Fibroblast of peridontal ligament (primary cell): ENCODE measurements around the gene CNN2.

Experiments used
- DNase-seq: peaks from one replicate; pipeline ENCODE4 v3.0.0-alpha.2; 2010; ENCODE audit errors: extremely low read depth

The CNN2 gene

DNA sequence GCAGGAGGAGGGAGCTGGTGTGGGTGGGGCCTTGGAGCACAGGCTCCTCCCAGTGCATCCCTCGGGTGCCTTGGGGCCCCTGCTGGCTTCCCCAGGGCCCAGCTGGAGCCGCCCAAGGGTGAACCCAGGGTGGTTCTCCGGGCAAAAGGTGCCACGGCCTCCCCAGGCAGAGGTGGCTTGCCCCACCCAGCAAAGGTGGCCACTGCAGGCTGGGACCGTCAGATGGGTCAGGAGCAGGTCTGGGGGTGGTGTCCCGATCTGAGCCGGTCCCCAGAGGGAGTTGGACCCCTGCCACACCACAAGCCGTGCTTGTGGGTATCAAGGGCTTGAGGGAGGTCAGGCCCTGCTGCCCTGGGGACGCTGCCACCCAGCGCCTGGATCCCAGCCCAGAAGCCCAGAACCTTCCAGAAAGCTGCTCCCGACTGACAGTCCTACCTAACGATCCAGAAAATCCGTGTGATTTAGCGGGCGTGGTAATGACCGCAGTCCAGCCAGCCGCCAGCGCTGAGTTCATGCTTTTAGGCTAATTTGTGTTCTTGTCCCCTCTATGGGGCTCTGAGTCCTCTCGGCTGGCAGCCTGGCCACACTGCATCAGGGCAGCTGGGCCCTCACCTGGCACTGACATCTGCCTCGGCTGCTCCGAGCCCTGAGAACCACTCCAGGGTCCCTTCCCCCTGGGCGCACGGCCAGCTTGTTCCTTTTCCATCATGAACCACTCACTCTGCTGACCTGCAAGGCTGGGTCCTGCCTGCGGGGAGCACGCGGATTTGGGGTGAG lies 31.2 kb upstream of the CNN2 start:
- DNase-seq = no peak

DNA sequence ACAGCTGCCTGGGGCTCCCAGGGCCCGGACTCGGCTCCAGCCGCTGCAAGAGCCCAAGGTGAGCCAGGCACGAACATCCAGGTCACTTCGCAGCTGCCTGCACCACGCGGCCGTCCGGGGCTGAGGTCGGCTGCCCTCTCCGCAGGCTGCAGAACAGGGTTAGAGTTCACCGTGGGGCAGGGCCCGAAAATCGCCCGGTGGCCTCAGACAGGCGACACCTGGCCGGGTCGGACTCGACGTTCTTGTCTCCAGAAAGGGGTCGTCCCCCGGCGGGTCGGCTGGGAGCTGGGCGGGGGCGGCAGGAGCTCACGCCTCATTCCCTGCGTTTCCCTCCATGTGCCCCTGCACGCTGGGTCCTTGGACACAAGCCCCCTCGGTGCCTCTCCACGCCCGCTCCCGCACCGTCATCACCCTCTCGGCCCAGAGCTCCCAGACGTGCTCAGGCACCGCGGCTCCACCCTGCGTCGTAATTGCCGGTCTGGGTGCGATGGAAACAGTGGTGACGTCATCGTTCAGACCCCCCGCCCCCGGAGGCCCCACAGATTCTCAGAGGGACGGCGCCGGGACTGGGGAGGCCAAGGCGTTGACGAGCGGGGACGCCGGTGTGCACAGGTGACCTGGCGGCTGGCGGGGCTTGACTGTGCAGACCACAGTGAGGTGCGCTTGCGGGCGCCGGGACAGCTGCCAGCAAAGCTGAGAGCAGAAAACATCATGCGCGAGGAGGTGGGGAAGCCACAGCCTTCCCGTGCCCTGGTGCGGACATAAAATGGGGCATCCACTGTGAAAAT lies 30.2 kb upstream of the CNN2 start:
- DNase-seq = no peak

DNA sequence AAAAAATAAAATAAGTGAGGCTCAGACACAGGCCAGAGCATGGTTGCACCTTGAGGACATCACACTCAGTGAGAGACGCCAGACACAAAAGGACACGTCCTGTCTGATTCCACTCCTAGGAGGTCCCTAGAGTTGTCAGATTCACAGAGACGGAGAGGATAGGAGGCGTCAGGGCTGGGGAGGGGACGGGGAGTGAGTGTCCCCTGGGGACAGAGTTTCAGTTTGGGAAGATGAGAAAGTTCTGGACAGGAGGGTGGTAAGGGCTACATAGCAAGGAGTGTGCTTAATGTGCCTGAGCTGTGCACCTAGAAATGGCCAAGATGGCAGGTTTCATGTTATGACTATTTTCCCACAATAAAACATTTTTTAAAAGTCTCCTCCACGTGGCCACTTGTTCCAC lies 28.3 kb upstream of the CNN2 start:
- no peak for DNase-seq

DNA sequence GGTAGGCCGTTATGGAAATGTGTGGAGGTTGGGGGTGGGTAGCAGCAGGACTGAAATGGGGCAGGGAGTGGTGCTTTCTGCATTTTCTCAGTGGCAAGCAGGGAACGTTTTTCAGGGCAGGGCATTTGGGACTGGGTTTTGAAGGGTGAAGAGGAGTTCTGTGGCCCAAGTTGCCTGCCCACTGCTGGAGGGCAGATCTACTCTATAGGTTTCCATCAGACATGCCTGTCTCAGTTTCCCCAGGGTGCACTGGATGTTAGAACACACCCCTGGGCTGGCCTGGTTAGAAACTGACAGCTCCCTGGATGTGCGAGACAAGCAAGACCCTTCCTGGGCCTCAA lies 27.1 kb upstream of the CNN2 start:
- DNase-seq = no peak

DNA sequence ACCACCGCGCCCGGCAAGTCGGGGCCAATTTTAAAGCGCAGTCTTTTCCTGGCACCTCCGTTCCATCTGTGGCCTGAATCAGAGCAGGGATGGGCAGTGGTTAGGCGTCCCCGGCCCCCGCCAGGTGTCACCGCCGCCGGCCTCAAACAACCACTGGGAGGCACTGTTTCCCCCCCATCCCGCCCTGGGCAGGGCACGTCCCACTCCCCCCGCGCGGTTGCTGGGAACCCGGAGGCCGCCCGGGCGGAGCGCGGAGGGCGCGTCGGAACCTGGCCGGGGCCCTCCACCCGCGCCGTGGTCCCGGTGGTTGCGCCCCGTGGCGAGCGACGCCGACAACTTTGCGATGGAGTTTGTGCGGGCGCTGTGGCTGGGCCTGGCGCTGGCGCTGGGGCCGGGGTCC lies 26.3 kb upstream of the CNN2 start, which contains the start of gene GRIN3B:
Gene GRIN3B (plus strand): TSS at position 325 of the 400 bp plus-strand sequence. CDS start 19 bp downstream, at position 344.
- peak; percentile 27 for DNase-seq

DNA sequence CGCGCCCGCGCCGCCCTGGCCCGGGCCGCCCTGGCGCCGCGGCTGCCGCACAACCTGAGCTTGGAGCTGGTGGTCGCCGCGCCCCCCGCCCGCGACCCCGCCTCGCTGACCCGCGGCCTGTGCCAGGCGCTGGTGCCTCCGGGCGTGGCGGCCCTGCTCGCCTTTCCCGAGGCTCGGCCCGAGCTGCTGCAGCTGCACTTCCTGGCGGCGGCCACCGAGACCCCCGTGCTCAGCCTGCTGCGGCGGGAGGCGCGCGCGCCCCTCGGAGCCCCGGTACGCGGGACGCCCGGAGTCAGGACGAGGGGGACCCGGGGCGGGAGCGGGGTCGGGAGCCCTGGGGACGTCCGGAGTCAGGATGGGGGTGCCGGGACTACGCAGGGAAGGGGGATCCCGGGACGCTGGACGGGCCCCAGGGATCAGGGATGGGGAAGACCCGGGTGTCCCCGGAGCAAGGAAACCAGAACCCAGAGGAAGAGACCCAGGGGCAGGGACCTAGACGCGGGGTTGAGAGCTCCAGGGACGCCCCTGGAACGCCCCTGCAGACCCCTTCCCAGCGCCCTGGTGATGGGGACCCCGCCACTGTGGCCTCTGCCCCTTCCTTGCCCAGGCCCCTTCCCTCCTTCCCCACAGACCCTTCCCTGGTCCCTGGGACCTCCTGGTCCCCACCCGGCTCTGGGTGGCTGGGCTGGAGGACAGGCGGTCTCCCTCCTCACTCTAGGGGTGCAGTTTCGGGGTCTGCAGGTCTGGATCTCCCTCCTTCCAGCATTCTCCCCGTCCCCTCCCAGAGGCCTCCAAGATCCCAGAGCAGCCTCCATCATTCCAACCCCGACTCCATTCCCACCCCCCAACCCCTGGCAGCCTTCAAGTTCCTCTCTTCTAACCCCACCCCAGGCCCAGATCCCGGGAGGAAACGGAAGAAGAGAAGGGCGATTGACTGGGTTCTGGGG lies 25.5 kb upstream of the CNN2 start:
- no peak for DNase-seq

DNA sequence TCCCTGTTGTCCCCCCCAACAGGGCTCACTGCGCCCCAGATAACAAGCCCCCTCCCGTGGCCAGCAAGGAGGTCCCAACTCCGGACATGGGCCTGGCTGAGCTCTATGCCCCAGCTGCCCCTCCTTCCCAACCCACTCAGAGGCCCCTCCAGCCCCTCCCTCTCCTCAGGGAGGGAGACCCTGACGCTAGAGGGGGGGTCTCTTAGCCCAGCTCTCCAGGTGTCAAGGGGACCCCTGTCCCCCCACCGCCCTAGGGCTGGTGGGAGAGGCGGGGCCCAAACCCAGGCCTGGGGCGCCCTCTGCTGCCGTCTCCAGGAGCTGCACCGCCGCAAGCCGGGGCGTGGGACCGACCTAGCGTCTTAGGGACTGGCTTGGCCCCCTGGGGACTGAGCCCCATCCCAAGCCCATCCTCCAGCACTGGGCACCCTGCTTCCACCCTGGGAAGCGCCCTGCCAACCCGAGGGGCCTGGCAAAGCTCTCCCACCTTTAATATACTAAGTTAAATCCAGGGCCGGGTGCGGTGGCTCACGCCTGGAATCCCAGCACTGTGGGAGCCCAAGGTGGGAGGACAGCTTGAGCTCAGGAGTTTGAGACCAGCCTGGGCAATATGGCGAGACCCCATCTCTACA lies 24.8 kb upstream of the CNN2 start:
- DNase-seq = no peak

DNA sequence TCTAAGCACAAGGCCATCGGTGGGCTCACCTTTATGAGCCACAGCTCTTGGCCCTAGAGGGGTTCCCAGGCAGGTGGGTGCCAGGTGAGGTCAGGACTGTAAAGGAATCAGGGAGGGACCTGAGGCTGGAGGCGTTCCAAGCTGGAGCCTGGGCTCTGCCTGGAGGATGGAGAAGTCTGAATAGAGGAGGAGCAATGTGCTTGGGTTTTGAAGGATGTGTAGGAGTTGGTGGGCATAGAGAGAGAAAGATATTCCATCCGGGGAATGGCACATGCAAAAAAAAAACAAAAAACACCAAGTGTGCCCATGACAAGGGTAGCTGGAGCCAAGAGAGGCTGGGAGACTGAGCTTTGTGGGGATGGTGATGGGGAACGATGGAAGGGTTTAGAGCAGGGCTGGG lies 23.8 kb upstream of the CNN2 start:
- no peak for DNase-seq

DNA sequence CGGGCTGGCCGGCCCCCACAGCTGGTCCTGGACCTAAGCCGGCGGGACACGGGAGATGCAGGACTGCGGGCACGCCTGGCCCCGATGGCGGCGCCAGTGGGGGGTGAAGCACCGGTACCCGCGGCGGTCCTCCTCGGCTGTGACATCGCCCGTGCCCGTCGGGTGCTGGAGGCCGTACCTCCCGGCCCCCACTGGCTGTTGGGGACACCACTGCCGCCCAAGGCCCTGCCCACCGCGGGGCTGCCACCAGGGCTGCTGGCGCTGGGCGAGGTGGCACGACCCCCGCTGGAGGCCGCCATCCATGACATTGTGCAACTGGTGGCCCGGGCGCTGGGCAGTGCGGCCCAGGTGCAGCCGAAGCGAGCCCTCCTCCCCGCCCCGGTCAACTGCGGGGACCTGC lies 23.1 kb upstream of the CNN2 start:
- DNase-seq = no peak

DNA sequence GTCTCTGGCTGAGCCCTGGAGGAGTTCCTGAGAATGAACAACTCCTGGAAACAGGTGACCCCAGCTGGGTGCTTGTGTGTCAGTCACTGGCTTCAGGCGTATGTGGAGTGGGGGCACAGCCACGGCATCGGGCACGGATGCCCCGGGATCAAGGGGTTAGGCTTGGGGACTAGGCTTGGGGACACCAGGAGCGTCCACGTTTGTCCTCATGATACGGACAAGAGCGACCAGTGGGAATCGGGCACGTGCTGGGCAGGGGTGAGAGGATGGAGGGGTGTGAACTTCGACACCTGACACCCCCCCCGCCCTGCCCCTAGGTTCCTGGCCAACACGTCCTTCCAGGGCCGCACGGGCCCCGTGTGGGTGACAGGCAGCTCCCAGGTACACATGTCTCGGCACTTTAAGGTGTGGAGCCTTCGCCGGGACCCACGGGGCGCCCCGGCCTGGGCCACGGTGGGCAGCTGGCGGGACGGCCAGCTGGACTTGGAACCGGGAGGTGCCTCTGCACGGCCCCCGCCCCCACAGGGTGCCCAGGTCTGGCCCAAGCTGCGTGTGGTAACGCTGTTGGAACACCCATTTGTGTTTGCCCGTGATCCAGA lies 22.1 kb upstream of the CNN2 start:
- no peak for DNase-seq

DNA sequence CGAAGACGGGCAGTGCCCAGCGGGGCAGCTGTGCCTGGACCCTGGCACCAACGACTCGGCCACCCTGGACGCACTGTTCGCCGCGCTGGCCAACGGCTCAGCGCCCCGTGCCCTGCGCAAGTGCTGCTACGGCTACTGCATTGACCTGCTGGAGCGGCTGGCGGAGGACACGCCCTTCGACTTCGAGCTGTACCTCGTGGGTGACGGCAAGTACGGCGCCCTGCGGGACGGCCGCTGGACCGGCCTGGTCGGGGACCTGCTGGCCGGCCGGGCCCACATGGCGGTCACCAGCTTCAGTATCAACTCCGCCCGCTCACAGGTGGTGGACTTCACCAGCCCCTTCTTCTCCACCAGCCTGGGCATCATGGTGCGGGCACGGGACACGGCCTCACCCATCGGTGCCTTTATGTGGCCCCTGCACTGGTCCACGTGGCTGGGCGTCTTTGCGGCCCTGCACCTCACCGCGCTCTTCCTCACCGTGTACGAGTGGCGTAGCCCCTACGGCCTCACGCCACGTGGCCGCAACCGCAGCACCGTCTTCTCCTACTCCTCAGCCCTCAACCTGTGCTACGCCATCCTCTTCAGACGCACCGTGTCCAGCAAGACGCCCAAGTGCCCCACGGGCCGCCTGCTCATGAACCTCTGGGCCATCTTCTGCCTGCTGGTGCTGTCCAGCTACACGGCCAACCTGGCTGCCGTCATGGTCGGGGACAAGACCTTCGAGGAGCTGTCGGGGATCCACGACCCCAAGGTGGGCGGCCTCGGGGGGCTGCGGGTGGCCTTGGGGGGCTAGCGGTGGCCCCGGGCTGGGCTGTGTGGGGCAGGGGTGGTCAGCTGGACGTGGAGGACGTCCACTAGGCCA lies 21.4 kb upstream of the CNN2 start:
- DNase-seq = no peak

DNA sequence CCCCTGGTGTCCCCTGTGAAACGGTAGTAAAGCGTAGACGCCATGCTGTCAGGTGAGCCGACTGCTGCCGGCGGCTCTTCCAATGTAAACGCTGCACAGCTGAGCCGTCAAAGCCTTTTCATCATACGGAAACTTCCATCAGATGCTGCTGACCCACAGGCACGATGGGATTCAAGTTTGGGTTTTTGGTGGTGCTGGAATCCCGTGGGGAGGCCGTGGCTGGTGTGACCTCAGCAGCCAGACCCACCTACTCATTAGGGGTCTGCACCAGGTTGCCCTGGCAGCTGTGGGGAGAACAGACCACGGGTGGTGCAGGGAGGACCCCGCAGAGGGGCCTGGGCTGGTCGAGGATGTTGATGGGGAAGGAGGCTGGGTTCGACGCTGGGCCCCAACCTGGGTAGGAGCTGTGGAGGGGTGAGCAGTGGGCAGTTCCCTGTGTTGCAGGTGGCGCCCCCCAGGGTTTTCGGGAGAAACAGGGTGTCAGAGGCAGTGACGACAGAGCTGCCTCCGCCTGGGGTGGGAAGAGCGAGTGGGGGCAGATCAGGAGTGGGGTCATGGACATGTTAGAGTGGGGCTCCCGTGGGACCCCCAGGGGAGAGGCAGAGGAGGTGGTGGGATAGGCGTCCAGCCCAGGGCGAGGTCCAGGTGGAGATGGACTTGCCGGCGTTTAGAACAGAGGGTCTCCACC lies 19.6 kb upstream of the CNN2 start:
- DNase-seq = no peak

DNA sequence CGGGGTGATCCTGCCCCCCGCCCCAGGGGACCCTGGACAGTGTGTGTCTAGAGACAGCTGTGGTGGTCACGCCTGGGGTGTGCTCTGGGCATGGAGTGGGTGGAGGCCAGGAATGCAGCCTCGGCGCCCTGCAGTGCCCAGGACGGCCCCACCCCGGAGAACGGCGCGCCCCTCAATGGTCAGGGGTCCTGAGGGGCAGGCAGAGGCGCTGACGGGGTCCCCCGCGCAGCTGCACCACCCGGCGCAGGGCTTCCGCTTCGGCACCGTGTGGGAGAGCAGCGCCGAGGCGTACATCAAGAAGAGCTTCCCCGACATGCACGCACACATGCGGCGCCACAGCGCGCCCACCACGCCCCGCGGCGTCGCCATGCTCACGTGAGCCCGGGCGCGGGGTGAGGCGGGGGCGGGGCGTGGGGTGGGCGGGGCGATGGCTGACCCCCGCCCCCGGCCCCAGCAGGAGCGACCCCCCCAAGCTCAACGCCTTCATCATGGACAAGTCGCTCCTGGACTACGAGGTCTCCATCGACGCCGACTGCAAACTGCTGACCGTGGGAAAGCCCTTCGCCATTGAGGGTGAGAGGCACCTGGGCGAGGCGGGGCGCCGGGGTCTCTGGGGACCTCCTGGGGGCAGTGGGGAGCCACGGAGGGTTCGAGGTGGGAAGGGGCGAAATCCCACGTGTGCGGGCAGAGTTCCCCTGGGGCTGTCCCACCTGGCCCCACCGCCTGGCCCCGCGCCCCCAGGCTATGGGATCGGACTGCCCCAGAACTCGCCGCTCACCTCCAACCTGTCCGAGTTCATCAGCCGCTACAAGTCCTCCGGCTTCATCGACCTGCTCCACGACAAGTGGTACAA lies 18.8 kb upstream of the CNN2 start:
- no peak for DNase-seq

DNA sequence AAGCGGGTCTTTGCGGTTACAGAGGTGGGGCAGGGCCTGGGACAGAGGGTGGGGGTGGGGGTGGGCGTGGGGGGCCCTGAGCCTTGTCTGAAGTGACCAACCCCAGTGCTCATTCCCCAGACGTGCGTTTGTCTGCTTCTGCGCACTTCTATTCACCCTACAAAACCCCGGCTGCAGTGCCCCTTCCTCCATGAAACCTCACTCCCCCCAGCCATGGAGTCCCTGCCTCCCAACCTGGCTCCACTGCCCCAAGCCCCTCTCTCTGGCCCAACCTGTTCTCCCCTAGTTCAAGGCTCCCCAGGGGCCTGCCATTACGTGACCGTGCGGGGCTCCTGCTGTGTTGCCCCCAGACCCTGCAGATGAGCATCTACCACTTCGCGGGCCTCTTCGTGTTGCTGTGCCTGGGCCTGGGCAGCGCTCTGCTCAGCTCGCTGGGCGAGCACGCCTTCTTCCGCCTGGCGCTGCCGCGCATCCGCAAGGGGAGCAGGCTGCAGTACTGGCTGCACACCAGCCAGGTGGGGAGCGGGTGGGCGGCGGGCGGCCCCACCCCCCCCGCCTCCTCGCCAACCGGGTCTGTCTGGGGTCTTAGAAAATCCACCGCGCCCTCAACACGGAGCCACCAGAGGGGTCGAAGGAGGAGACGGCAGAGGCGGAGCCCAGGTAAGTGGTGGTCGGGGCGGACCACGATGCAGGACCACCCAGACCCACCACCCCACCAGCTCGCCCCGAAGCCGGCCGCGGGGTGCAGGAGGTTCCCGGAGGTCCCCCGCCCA lies 18.0 kb upstream of the CNN2 start:
- DNase-seq = no peak

DNA sequence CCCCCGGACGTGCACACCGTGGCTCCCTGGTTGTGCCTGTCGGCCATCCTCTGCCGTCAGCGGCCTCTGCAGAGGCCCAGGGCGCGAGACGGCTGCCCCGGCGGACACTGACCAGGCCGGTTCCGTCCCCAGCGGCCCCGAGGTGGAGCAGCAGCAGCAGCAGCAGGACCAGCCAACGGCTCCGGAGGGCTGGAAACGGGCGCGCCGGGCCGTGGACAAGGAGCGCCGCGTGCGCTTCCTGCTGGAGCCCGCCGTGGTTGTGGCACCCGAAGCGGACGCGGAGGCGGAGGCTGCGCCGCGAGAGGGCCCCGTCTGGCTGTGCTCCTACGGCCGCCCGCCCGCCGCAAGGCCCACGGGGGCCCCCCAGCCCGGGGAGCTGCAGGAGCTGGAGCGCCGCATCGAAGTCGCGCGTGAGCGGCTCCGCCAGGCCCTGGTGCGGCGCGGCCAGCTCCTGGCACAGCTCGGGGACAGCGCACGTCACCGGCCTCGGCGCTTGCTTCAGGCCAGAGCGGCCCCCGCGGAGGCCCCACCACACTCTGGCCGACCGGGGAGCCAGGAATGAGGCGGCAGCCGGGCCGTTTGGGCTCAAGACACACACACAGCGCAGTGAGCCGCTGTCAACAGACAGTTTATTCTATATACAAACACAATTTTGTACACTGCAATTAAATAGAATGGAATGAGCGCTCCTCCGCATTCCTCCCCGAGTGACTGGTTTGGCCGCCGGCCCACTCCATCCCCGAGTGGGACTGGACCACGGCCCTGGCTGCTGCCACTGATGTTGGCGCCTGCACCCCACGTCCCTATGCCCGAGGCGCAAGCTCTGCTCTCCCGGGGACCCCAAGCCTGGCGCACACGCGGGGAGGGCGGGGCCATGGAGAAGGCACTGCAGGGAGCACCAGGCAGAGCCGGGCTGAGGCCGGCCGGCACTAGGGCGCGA lies 17.1 kb upstream of the CNN2 start:
- DNase-seq = peak; percentile 87

DNA sequence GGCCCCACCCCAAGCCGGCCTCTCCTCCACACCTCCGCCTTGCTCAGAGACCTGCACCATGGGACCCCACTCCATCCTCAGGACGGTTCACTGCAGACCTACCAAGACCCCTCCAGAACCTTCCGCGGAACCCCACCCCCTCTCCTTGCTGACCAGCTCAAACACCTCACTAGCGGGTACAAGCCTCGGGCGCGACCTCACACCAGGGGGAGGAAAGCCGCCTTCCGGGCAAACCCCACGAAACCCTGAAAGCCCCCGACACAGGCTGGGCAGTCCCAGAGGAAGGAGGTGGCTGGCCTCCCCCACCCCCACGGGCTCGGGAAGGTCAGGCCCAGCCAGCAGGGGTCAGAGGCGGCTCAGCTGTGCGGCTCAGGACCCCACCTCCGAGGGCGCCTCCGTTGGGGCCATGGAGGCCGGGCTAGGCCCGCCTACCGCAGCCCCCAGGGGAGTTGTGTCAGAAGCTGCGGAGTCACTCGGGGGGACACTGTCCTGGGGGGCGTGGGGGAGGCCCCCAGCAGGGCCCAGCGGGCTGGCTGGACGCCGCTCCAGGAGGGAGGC lies 16.3 kb upstream of the CNN2 start:
- no peak for DNase-seq
